ENCODE measurements around the gene KBTBD2.

Gene KBTBD2

DNA sequence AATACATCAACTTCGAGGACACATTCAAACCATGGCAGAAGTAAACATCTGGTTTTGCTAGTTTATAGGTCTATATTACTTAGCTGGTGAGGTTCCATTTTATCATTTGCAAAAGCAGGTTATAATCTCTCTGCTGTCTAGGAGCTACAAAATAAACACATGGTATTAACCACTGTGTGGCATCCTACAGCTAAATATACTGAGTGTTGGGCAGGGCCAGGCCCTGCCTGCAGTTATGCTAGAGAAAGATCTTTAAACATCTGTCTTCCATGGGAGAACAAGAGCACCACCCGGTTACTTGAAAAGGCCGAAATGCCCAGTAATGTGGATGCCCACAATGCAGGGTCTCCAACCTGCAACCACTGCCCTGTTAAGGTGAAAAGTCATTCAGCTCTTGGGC, 45.1 kb upstream of the KBTBD2 start:
- TF ChIP-seq GABPA (IDR thresholded peaks at IDR 0.05; ENCODE audit: low read depth) (no peak), CTCF (IDR thresholded peaks at IDR 0.05; ENCODE audit: insufficient read depth, low read length) (no peak), SPI1 (IDR thresholded peaks at IDR 0.05; ENCODE audit: borderline replicate concordance, low read depth) (no peak), POLR2AphosphoS5 (IDR thresholded peaks at IDR 0.05; ENCODE audit: low read depth) (no peak)
- TF ChIP-seq, protein P1, sequence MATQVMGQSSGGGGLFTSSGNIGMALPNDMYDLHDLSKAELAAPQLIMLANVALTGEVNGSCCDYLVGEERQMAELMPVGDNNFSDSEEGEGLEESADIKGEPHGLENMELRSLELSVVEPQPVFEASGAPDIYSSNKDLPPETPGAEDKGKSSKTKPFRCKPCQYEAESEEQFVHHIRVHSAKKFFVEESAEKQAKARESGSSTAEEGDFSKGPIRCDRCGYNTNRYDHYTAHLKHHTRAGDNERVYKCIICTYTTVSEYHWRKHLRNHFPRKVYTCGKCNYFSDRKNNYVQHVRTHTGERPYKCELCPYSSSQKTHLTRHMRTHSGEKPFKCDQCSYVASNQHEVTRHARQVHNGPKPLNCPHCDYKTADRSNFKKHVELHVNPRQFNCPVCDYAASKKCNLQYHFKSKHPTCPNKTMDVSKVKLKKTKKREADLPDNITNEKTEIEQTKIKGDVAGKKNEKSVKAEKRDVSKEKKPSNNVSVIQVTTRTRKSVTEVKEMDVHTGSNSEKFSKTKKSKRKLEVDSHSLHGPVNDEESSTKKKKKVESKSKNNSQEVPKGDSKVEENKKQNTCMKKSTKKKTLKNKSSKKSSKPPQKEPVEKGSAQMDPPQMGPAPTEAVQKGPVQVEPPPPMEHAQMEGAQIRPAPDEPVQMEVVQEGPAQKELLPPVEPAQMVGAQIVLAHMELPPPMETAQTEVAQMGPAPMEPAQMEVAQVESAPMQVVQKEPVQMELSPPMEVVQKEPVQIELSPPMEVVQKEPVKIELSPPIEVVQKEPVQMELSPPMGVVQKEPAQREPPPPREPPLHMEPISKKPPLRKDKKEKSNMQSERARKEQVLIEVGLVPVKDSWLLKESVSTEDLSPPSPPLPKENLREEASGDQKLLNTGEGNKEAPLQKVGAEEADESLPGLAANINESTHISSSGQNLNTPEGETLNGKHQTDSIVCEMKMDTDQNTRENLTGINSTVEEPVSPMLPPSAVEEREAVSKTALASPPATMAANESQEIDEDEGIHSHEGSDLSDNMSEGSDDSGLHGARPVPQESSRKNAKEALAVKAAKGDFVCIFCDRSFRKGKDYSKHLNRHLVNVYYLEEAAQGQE (IDR thresholded peaks at IDR 0.05; ENCODE audit: insufficient replicate concordance, low read depth) = no peak
- Histone ChIP-seq H3K27ac (replicated peaks) (no peak overlapping the region), H3K4me3 (replicated peaks; ENCODE audit: insufficient read depth, low read length) (no peak overlapping the region), H3K27me3 (ENCODE audit: insufficient read depth, poor library complexity, severe bottlenecking) (no peaks in the 10 kb centered on the region)
- DNase-seq (ENCODE audit: low read depth in 1 of 2, low spot score in 1 of 2) = no peak

GRCh38 chr7:32935558-32935957, 44.0 kb upstream of the KBTBD2 start:
- no peaks in the 10 kb centered on the region for H3K27me3 ChIP-seq (ENCODE audit: insufficient read depth, poor library complexity, severe bottlenecking)
- TF ChIP-seq GABPA (IDR thresholded peaks at IDR 0.05; ENCODE audit: low read depth) (no peak), CTCF (IDR thresholded peaks at IDR 0.05; ENCODE audit: insufficient read depth, low read length) (no peak), POLR2AphosphoS5 (IDR thresholded peaks at IDR 0.05; ENCODE audit: low read depth) (no peak), SPI1 (IDR thresholded peaks at IDR 0.05; ENCODE audit: borderline replicate concordance, low read depth) (no peak)
- TF ChIP-seq, protein P1 (IDR thresholded peaks at IDR 0.05; ENCODE audit: insufficient replicate concordance, low read depth) = no peak
- DNase-seq (ENCODE audit: low read depth in 1 of 2, low spot score in 1 of 2) = no peak
- H3K4me3 ChIP-seq (replicated peaks; ENCODE audit: insufficient read depth, low read length) = no peak overlapping the region
- no peak overlapping the region for H3K27ac ChIP-seq (replicated peaks)

DNA sequence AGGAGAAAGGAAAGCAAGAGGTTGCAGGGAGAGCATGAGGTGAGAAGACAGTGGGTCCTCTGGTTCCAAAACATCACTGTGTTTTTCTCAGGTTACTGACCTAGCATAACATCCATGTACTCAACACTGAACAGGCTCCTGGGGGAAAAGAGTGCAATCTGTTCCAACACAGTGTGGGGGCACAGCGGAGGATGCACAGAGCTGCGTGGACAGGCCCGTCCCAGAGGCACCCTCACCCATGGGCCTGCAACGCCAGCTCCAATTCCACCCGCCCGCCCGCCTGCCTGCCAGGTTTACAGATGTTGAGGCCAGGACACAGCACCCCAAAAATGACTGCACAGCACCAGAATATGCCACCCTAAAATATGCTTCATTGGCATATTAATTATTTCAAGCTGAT, 38.8 kb upstream of the KBTBD2 start:
- TF ChIP-seq POLR2AphosphoS5 (IDR thresholded peaks at IDR 0.05; ENCODE audit: low read depth) (no peak), SPI1 (IDR thresholded peaks at IDR 0.05; ENCODE audit: borderline replicate concordance, low read depth) (no peak), GABPA (IDR thresholded peaks at IDR 0.05; ENCODE audit: low read depth) (no peak)
- TF ChIP-seq, protein P1 (IDR thresholded peaks at IDR 0.05; ENCODE audit: insufficient replicate concordance, low read depth) = no peak
- no peak overlapping the region for H3K27ac ChIP-seq (replicated peaks)

More for the DNA sequence above, 38.8 kb upstream of the KBTBD2 start:
- H3K27me3 ChIP-seq (ENCODE audit: insufficient read depth, poor library complexity, severe bottlenecking) = no peaks in the 10 kb centered on the region
- H3K4me3 ChIP-seq (replicated peaks; ENCODE audit: insufficient read depth, low read length) = no peak overlapping the region
- DNase-seq (ENCODE audit: low read depth in 1 of 2, low spot score in 1 of 2) = no peak
